Colon (tissue), 2 donors: ENCODE measurements around the gene NEK2.
"Not testable (repeated sequence)": the region's sequence is repeated elsewhere in the genome, so short reads cannot be mapped to it uniquely, and the experiment has no call there.

ENCODE experiments used
- FAIRE-seq: peaks from 2 replicates; lab custom pipeline; 2012; peaks lifted over from hg19 to GRCh38; lab: Jason Lieb, UNC
- donor health status: control.
- donor health status: control.

NEK2 gene

DNA sequence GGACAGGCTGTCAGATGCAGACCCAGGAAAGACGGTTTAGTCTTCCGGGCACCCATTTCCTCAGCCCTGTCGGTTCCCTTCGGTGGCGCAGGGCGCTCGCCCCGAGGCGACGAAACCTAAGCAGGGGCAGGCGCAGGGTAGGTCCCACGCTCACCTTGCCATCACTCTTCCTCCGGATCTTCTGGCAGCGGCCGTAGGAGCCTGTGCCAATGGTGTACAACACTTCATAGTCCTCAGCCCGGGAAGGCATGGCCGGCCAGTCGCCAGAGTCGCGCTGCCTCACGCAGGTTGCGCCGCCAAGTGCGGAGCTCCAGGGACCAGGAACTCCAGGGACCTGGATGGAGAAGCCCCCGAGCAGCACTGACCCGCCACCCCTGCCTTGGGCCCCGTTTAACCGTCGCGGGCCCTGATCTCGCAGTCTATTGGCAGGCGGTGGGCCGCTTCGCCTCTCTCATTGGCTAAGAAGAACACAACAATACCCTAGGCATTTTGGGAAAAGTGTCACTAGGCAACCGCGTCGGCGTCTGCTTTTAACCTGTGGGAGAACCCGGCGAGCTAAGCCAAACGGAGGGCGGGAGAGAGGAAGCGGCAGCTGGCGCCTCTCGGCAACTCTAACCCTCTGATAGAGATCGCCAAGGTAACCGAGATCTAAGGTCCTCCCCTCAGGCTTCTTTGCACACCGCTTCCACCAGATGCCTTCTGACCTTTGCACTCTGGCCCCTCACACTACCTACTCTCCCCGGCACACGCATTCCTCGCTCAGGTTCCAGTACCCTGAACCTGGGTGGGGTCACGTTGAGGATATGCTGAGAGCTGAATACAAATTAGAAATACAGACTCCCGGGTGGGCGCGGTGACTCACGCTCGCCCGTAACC is at the start of gene NEK2:
TSS of gene NEK2 (minus strand) at position 392 of the 876 bp plus-strand sequence. CDS start at position 250, 142 bp downstream.
- no peak for FAIRE-seq

DNA sequence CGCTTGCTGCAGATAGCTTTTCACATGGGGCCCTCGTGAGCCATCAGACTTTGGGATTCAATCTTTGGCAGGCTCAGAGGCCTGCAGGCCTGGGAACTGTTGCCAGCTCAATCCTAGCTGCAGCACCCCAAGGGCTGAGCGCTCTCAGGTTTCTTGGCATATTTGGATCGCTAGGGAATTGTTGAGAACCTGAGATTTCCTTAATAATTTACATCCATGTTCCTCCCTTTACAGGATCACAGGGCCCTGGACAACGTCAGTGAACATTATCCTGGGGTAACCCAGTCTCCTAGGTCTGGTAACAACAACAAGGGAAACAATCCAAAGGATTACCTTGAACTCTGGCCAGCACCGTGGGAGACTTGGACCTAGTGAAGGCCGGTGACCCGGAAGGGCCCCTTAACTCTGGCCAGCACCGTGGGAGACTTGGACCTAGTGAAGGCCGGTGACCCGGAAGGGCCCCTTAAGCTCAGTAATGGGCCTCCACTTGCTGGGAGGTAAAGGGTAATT is 49.3 kb upstream of the NEK2 start:
- FAIRE-seq: no peak

DNA sequence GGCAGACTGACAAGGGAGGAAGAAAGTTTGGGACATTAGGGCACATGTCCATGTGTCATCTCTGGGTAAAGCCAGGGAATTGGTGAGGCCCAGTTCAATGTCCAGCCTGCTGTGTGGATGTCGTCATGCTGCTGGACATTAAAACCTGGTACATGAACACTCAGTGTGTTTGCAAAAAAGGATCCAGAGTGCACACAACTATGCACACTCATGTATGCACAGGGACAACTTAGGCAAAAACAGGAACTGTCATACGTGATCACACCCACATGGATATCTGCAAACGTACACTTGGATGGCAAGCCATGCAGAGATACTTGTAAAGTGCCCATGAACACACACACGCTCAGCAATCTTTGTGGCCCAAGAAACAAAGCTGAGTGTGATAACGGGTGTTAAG is 47.9 kb upstream of the NEK2 start:
- FAIRE-seq: no peak

DNA sequence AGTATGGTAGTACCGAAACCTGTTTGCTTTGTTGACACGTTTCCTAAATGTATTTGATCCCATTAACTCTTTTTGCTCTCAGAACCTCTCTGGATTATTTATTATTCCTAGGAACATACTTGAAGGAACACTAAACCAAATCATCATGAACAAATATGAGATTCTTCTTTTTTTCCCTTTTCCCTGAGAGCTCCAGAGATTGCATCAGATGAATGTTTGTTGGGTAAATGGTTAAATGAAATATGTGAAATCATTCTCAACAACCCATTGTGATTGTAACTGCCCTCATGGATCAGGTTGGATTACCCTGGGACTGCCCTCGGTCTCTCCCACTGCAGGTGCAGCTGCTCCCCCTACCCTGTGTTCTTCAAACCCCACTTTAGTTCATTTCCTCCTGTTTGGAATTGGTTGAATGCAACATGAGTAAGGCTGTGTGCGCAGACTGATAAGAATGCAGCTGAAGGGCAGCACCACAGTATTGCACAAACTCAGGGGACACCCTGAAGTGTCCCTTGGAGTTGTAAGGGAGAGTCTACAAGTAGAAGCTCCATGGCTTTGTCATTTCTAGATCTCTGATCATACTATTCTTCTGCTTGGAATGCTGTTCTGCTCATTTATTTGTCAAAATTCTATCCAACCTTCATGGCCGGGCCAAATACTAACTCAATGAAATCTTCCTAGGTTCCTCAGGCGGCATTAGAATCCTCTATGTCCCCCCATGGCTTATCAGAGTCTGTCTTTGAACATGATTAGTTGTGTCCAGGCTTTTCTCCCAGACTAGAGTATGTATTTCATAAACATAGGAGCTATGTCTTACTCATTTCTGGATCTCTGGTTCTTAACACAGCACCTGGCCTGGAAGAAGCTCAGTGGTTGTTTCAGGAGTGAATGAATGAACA is 47.1 kb upstream of the NEK2 start:
- FAIRE-seq: no peak

DNA sequence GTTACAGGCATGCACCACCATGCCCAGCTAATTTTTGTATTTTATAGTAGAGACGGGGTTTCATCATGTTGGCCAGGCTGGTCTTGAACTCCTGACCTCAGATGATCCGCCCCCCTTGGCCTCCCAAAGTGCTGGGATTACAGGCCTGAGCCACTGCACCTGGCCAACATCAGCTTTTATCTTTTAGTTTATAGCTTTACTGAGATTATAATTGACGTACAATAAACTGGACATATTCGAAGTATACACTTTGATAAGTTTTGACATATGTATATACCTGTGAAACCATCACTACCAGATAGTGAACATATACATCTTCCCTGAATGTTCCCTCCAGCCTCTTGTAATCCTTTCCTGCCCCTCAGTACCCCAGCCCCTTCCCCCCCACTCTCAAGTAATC is 41.1 kb upstream of the NEK2 start:
- not testable (repeated sequence) for FAIRE-seq

DNA sequence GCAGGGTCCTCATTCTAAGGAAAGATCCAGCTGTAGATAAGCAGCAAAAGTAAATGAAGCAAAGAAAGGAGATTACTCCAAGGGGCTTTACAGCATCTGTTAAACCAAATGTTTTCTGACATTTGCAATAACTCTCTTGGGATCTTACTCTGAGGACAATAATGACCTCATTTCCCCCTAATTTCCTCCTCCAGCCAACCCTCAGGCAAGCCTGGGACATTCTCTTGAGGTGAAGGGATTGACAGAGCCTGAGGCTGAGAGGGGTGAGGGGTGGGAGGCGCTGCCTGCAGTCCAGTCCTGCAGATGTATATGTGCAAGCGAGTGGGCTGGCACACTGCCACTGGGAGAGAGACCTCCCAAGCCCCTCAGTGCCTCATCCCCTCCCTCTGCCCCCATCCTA is 40.5 kb upstream of the NEK2 start:
- no peak for FAIRE-seq

DNA sequence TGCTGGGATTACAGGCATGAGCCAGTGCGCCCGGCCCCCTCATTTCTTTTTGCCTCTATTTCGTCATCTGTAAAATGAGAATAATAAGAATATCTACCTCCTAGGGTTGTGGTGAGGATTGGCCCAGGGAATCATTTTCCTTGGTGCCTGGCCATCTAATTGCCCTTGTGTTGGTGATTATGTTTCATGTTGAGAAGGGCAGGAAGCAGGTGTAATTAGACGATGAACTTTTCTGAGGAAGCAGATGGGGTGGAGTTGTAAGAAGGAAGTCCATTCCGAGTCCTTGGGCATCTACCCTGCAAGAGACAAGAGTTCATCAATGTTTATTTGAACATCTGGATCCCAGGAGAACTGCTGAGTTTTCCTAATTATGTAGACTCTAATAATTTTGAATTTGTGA is 38.7 kb upstream of the NEK2 start:
- no peak for FAIRE-seq

DNA sequence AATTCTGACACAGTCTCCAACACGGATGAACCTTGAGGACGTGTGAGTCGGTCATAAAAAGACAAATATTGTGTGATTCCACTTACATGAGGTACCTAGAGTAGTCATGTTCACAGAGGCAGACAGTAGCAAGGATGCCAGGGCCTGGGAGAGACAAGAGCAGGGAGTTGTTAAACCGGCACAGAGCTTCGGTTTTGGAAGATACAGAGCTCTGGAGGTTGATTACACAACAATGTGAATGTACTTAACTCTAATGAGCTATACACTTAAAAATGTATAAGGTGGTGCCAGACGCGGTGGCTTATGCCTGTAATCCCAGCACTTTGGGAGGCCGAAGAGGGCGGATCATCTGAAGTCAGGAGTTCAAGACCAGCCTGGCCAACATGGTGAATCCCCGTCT is 37.8 kb upstream of the NEK2 start:
- FAIRE-seq: no peak

DNA sequence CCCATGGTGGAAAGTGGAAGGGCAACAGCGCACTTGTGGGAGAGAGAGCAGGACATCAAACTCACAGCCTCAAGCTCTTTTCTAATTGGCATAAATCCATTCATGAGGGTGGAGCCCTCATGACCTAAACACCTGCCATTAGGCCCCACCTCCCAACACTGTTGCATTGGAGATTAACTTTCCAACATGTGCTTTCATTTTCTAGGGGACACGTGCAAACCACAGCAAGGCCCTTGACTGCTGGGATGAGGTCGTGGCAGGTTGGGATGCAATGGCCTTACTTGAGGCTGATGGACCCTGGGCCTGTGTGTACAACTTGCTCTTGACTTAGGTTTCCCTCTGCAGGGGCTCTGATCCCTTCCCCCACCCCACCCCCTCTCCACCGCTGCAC is 35.9 kb upstream of the NEK2 start:
- FAIRE-seq: no peak

DNA sequence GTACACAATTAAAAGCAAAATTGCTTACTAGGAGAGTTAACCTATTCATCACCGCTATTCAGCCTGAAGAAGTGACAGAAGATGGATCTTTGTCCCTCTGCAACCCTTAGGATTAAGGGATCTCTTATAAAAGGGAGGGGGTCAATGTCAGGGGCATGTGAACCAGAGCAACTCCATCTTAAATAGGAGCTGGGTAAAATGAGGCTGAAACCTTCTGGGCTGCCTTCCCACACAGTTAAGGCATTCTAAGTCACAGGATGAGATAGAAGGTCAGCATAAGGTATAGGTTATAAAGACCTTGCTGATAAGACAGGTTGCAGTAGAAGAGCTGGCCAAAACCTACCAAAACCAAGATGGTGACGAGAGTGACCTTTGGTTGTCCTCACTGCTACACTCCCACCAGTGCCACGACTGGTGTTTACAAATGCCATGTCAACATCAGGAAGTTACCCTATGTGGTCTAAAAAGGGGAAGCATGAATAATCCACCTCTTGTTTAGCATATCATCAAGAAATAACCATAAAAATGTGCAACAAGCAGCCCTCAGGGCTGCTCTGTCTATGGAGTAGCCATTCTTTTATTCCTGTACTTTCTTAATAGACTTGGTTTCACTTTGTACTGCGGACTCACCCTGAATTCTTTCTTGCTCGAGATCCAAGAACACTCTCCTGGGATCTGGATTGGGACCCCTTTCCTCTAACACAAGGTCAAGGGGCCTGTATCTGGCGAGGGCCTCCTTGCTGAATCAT is 35.3 kb upstream of the NEK2 start:
- FAIRE-seq: no peak

DNA sequence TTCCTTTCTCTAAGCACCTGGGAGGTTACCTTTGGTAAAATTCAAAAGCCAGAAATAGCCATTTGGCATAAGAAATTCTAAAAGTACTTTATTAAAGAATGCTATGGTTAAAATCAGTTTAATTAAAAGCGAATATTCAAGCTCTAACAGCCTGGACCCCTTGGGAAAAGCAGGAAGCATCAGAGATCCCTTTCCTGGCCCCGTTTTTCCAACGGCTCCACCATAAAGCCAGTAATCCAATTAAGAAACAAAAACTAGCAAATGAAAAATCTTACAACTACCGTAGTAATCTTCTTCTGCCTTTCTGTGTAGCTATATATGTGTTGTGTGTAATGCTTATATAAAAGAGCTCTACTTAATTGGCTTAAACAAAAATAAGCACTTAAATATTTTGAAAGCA is 33.5 kb upstream of the NEK2 start:
- no peak for FAIRE-seq

DNA sequence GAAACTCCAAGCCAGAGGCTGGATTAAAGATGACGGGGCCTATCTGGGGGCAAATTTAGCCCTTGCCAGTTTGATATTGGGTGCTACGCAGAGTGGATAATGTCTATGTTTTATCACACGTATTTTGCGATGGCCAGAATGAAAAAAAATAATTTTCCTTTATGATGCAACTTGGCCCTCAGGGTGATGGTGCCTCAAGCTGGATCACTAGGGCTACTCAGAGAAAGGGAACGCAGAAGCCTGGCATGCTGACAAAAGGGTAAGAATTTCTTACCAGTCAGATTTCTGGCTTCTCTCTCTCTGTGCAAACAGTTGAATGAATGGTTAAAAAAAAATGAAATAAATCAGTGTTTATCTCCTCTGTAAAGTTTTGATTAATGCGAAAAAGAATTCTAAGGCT is 32.6 kb upstream of the NEK2 start:
- no peak for FAIRE-seq

DNA sequence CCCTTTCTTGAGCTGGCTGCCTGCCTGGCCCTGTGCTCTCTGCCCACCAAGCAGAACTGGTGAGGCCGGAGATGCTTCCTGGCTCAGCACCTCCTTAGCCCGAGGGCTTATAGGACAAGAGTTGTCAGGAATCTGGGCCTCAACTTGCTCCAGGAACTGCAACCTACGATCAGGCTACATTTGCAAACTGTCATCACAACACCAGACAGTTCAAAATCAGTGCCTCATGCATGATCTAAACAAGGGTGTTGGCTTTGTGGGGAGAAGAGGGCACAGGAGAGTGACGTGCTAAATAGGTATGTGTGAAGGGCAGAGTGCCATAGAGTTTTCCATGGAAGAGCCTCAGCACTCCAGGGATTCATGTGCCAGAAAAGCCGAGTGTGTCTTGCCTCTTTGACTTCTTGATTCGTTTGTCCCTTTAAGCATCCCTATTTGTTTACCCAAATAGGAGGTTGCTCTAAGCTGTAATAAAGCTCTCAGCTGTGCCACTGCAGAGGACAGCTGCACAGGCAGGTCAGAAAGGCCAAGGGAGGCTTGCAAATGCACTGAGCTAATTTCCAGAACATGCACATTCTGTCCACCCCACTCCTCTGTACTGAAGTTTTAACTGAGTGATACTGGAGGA is 30.2 kb upstream of the NEK2 start:
- no peak for FAIRE-seq

DNA sequence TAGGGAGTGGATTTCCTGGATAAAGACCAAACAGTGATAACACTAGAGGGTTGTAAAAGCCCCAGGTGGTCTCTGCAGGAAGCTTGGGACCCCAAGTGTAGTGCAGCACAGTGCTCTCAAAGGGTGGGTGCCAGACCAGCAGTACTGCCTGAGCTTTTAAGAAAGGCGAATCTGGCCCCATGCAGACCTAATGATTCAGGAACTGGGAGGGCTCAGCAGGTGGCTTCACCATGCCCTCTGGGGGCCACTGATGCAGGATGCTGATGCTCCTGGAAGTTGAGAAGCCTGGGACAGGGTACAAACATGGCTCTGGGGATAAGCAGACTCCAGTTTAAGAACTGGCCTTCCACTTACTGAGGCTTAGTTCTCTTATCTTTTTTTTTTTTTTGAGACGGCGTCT is 29.1 kb upstream of the NEK2 start:
- FAIRE-seq: no peak

DNA sequence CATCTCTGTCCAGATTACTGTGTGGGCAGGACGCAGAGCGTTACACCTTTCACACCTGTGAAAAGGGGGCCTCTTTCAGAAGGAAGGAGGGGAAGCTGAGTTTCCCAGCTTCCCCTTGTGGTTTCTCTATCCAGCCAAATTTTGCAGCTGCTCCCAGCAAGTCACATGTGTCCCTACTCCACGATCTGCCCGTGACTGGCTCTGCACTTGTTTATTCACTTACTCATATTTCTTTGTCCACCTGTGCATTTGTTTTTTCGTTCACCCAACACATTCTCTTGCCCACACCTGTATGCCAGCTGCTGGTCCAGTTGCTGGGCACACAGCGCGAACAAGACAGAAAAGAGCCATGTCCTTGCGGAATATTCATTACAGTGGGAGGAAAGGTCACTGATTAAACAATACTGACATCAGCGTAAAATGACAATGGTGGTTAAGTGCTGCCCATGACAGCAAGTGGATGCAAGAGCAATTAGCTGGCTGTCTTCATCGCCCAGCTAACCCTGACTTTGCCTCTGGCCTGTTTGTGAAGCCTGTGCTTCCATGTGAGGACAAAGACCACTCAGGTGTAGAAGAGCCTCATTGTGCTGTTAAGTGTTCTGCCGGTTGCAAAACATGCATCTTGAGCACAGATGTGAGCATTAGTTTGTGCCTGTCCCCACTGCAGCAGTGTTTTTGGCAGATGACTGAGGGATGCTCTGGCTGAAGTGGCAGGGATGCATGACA is 28.6 kb upstream of the NEK2 start:
- no peak for FAIRE-seq

DNA sequence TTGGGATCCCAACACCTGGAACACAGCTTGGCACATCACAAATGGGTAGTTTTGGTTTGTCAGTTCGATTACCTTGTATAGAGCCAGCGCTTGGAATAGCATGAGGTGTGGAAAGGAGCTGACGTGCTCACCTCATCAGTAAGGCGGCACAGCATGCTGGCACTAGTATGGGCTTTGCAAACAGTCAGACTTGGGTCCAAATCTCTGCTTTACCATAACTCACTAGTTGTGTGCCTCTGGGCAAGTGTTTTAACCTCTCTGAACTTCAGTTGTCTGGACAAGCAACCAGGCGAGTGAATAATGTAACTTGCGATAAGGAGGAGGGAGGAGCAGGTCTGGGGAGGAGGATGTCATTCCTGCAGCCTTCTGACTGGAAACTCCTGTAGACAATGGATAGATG is 26.3 kb upstream of the NEK2 start:
- no peak for FAIRE-seq

DNA sequence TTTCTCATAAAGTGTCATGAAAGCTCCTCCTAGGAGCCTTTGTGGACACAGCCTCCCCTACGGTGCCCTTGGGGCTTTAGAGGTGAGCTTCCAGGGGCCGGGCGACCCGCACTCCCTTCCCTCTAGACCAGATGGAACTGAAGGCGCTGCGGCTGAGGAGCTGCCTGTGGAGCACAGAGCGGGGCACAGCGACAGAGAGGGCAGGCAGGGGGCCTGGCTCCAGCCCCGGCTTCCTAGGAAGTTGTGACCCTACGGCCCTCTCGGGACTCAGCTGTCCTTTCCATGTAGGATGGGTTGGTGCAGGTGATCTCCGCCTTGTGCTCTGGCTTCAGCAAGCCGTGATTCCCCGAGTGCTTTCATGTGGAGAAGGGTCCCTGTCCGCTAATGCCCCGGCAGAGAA is 23.6 kb upstream of the NEK2 start:
- no peak for FAIRE-seq

DNA sequence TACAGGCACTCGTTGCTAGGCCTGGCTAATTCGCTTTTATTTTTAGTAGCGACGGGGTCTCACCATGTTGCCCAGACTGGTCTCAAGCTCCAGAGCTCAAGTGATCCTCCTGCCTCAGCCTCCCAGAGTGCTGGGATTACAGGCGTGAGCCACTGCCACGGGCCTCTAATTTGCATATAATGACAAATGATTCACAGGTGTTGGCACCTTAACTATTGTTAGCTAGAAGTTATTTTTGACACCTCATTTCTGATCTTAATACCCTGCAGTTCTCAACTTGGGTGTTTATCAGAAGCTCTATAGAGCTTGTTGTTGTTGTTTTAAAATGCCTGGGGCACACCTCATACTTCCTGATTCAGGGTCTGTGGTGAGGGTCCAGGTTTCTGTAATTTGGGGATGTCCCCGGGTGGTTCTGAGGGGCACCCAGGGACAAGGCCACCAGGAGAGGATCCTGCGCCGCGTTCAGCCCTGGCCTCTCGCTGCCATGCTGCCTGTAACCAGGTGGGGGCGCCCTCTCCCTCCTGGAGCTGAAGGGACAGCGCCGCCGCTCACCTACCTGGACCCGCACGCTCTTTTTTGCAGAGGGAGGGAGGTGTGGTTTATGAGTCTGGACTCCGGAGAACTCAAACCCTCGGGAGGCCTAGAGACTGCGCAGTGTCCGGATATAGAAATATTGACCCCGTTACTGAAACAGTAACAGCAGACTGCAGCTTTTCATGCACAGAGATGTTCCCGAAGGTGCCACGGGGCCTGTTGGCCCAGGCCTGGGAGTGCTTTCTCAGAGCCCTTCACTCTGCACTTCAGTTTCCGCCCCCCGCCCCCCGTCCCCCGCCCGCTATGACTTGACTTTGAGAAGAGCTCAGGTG is 23.0 kb upstream of the NEK2 start:
- FAIRE-seq: no peak

DNA sequence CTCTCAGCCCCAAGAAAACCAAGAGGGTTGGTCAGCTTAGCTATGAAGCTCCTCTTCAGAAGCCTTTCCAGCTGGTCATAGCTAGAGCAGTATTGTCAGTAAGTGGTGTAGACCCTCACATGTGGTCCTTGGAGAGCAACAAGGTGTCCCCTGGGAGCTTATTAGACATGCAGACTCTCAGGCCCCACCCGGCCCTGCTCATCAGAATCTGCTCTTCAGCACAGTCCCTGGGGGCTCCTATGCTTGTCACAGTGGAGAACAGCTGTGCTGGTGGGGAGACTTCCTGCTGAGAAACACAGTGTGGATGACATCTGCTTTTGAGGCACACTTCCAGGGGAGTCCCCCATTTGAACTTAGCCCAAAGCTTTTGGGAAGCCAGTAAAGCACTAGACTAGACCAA is 21.9 kb upstream of the NEK2 start:
- no peak for FAIRE-seq

DNA sequence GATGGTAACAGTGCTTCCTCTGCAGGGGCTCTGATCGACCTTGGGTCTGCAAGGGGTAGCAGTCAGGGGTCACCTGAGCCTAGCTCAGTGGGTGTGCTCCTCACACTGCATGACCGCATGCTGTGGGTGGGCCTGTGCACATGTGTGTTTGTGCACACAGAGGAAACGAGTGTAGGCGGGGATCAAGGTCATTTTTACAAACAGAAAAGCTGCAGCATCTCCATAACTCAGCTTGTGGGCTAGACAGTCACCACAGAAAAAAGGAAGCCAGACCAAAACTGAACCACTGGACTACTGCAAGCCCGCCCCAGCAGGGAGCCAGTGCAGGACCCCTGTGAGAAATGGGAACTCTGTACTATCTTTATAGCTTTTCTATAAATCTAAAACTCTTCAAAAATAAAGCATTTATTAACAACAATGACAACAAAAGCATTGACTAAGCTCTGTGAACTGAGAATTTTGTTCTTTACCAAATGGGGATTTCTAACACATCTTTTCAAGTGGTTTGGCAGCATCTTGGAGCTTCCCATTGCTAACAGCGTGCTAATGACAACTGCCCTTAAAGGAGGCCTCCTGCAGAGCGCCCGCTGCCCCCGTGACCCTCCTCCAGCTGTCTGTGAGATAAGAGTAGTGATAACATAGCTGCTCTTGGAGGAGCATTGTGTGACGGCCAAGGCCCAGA is 19.9 kb upstream of the NEK2 start:
- no peak for FAIRE-seq
